ENCODE measurements around the gene HORMAD2. TPM values are rescaled to one million over a fixed set of nuclear protein-coding genes. Genes with fewer than 3 reads are reported as not detected.

Gene HORMAD2
- total and polyA plus RNA-seq, 9 of the 15 experiments (the other 6 are each of a cell fraction or from before 2014, with no cell fraction given), result not detected

DNA sequence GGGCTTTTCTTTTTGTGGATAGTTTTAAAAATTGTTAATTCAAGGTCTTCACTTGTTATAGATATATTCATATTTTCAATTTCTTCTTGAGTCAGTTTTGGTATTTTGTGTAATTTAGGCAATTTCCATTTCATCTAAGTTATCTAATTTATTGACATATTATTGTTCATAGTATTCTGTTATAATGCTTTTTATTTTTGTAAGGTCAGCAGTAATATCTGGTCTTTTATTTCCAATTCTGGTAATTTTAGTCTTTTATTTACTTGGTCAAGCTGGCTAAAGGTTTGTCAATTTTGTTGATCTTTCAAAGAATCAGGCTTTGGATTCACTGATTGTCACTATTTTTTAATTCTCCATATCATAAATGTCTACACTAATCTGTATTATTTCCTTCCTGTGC is 60.1 kb downstream of the HORMAD2 start:
- Histone ChIP-seq H3K4me1 (replicated peaks in 1 of 2; ENCODE audit: control insufficient read depth in 2 of 2, insufficient read depth in 2 of 2, low read length in 2 of 2) (peaks cover 0 to 4% of the 10 kb centered on the region in 2 experiments; a peak in 2 of 5 replicates), H2AFZ (ENCODE audit: low read depth, low read length) (no peak overlapping the region), H3K9me3 (replicated peaks; ENCODE audit: control insufficient read depth, insufficient read depth, low read depth, low read length) (no peaks in the 10 kb centered on the region), H4K20me1 (replicated peaks; ENCODE audit: control insufficient read depth, insufficient read depth, low read length) (no peaks in the 10 kb centered on the region), H3K27me3 (ENCODE audit: control insufficient read depth in 2 of 2, insufficient read depth in 2 of 2, low read length in 2 of 2) (0 out of 5 replicates have a peak, but pooled peaks cover 0 to 2% of the 10 kb centered on the region in 2 experiments), H3K27ac (ENCODE audit: extremely low read depth, low read depth, low read length) (no peak overlapping the region), H3K79me2 (ENCODE audit: control insufficient read depth, insufficient read depth, low read length) (no peaks in the 10 kb centered on the region), H3K4me3 (no peak overlapping the region), H3K9ac (ENCODE audit: insufficient read depth in 1 of 2, low read depth in 2 of 2, low read length in 2 of 2) (no peak overlapping the region), H3K4me2 (ENCODE audit: insufficient read depth, low read length) (no peak overlapping the region), H3K36me3 (ENCODE audit: control insufficient read depth, insufficient read depth, low read length) (no peaks in the 10 kb centered on the region), H3K9me1 (ENCODE audit: control insufficient read depth, insufficient read depth, low read length) (no peaks in the 10 kb centered on the region)
- POLR2A ChIA-PET, result interaction anchor here (0.7 kb wide), 1 partner anchor 609 kb away, joined by 3 read pairs; no protein-coding TSS in a partner anchor
- CTCF ChIA-PET (ENCODE audit: low intra/inter-chr PET ratio), result no interaction called here
- ATAC-seq (no peak), FAIRE-seq (no peak), DNase-seq (ENCODE audit: extremely low read depth in 1 of 4, low spot score in 3 of 4) (no peak)
- intact Hi-C loops (cut with micrococcal nuclease), result no loop called here
- in situ Hi-C loops (cut with MboI), result no loop called here
- TF ChIP-seq ZNF184 (CRISPR knock-in tag; IDR thresholded peaks at IDR 0.05), result no peak
- TF ChIP-seq XRCC4 (IDR thresholded peaks at IDR 0.05; ENCODE audit: extremely low read depth, insufficient read depth, insufficient read length), result no peak
- TF ChIP-seq FOSL1 (tag; conservative IDR thresholded peaks at IDR 0.05), result no peak
- no peak for TF ChIP-seq ZC3H8 (IDR thresholded peaks at IDR 0.05)
- no peak for TF ChIP-seq CC2D1A (IDR thresholded peaks at IDR 0.05)
- TF ChIP-seq, protein P1, sequence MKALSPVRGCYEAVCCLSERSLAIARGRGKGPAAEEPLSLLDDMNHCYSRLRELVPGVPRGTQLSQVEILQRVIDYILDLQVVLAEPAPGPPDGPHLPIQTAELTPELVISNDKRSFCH (CRISPR knock-in tag; IDR thresholded peaks at IDR 0.05), result no peak
- TF ChIP-seq, protein P1 (tag; IDR thresholded peaks at IDR 0.05), result no peak
- TF ChIP-seq, protein P2, sequence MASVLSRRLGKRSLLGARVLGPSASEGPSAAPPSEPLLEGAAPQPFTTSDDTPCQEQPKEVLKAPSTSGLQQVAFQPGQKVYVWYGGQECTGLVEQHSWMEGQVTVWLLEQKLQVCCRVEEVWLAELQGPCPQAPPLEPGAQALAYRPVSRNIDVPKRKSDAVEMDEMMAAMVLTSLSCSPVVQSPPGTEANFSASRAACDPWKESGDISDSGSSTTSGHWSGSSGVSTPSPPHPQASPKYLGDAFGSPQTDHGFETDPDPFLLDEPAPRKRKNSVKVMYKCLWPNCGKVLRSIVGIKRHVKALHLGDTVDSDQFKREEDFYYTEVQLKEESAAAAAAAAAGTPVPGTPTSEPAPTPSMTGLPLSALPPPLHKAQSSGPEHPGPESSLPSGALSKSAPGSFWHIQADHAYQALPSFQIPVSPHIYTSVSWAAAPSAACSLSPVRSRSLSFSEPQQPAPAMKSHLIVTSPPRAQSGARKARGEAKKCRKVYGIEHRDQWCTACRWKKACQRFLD (CRISPR knock-in tag; IDR thresholded peaks at IDR 0.05), result no peak
- no peak for TF ChIP-seq SMC3 (conservative IDR thresholded peaks at IDR 0.05; ENCODE audit: insufficient read depth, low read depth, low read length)
- no peak for TF ChIP-seq SP2 (IDR thresholded peaks at IDR 0.05; ENCODE audit: extremely low read depth, low read depth, low read length, poor library complexity, severe bottlenecking)
- no peak for TF ChIP-seq NFYB (IDR thresholded peaks at IDR 0.05; ENCODE audit: extremely low read depth, insufficient read length)
- no peak for TF ChIP-seq ETV6 (IDR thresholded peaks at IDR 0.05; ENCODE audit: borderline replicate concordance in 1 of 2, low read depth in 2 of 2, low read length in 1 of 2)
- no peak for TF ChIP-seq ETV6 (CRISPR knock-in tag; IDR thresholded peaks at IDR 0.05; ENCODE audit: borderline replicate concordance)
- TF ChIP-seq TAF7 (tag; IDR thresholded peaks at IDR 0.05), result no peak
- peak; percentile 50; the same call in 1 of the 2 replicates for TF ChIP-seq C11orf30 (IDR thresholded peaks at IDR 0.05; ENCODE audit: low read depth)
- no peak for TF ChIP-seq STAG1 (CRISPR knock-in tag; IDR thresholded peaks at IDR 0.05; ENCODE audit: borderline replicate concordance)
- TF ChIP-seq ZFP1 (CRISPR knock-in tag; IDR thresholded peaks at IDR 0.05), result no peak
- TF ChIP-seq ZNF316 (IDR thresholded peaks at IDR 0.05), result peak; percentile 79
- TF ChIP-seq, protein P3, sequence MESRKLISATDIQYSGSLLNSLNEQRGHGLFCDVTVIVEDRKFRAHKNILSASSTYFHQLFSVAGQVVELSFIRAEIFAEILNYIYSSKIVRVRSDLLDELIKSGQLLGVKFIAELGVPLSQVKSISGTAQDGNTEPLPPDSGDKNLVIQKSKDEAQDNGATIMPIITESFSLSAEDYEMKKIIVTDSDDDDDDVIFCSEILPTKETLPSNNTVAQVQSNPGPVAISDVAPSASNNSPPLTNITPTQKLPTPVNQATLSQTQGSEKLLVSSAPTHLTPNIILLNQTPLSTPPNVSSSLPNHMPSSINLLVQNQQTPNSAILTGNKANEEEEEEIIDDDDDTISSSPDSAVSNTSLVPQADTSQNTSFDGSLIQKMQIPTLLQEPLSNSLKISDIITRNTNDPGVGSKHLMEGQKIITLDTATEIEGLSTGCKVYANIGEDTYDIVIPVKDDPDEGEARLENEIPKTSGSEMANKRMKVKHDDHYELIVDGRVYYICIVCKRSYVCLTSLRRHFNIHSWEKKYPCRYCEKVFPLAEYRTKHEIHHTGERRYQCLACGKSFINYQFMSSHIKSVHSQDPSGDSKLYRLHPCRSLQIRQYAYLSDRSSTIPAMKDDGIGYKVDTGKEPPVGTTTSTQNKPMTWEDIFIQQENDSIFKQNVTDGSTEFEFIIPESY (CRISPR knock-in tag; IDR thresholded peaks at IDR 0.05), result no peak
- BruUV-seq (replicated peaks), result no TSS peak
